GM12801 (cell line): Measurements from ENCODE around the gene BCAS1.

Experiments used
- CTCF ChIP-seq: IDR thresholded peaks from one replicate; pipeline ENCODE4 v1.5.1; 2011; ENCODE audit warnings: control low read depth; ENCODE audit not compliant: insufficient read length; ENCODE audit errors: extremely low read depth

The BCAS1 gene

GRCh38 chr20:53970232-53970631, 100.2 kb downstream of the BCAS1 start:
- TF ChIP-seq CTCF, result no peak

GRCh38 chr20:53967527-53967926, 102.9 kb downstream of the BCAS1 start:
- TF ChIP-seq CTCF, result no peak

GRCh38 chr20:53966774-53967398, 103.5 kb downstream of the BCAS1 start:
- TF ChIP-seq CTCF, result no peak

DNA sequence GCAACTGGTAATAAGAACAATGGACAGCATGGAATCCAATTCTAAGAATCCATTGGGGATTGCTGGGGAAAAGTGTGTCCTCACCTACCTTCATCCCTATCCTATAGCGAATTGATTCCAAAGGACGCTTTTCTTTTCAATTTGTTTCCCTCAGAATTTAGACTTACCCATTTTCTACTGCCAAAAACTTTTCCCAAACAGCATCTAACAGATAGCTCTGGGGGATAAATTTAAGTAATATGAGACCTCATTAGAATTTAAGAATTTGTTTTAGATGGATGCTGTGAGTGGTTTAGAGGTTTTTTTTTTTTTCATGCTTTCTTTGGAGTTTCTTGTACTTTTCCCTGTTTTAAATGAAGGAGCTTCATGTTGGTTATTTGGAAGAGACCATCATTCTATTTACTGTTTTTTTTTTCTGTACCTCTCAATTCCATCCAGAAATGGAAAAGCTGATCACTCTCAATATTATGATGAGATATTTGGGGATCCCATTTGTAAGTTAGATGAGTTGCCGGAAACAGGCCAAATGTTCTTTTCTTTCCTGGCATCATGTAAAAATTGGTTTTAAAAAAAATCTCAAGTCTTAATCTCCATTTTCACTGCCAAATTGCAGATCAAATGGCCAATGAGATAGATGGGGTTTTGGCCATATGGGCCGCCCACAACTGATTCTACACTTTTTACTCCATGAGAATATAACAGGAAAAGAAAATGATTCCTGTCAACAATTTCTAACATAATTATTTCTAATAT, 105.7 kb downstream of the BCAS1 start:
- no peak for TF ChIP-seq CTCF

DNA sequence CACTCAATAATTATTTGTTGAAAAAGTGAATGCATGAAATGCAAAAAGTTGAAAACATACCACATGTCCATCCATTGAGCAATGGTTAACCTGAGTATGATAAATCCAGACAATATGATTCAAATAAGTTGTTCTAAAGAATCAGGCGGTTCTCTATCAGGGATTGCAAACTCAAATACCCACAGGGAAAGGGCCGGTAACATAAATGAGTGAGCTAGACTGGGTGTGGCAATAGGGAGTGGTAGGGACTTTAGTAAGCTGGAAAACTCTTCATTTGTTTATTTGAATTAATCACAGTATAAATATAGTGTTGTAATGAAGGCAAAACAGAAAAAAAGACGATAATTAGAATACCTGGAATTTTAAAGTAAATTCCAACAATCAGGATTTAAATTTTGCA, 106.3 kb downstream of the BCAS1 start:
- no peak for TF ChIP-seq CTCF

DNA sequence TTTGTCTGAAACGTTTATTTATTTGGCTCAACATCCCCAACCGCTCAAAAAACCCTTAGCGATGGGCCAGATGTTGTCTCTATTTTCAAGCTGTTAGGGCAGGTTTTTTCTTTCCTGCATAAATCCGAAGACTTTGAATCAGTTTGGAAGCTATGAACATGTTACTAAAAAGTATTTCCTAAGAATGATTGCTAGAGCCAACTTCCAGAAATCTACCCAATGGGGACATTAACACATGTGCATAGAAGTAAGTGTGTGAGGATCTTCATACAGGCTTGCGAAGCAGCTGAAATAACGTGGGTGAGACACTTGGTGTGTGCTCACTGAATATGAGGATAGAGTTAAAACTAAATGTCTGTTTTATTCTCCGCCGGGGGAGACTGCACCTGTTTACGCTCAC, 106.8 kb downstream of the BCAS1 start:
- TF ChIP-seq CTCF, result no peak

DNA sequence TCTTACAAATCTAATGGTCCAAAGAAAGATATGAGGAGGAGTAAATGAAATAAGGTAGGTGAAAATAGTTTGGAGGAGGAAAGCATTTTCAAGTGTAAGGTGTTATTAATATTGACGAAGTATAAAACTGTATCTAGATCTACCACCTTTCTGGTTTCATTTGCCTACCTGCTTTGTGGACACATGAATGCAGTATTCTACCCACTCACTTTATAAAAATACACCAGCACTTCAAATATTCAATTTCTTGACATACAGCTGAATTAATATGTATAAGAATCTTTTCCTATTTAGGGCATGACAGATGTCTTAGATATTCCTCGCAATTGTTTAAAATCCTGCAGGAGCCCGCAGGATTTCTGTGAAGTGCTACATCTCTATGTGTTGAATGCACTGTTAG, 108.0 kb downstream of the BCAS1 start:
- no peak for TF ChIP-seq CTCF
